ENCODE measurements around the gene C12orf42.

The C12orf42 gene

DNA sequence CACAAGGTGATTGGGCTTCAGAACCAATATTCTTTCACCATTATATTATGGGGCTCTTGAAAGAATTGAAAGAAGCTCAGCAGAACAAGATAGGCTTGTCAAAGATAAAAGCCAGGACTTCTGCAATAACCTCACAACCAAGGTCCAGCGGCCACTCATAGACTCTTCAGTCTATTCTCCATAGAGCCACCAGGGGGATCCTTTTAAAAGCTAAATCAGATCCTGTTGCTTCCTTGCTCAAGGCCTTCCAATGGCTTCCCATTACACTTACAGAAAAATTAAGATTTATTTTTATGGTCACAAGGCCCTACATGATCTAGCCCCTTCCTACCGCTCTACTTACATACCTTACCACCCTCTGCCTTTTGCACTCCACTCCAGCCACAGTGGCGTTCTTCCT, 169.6 kb downstream of the C12orf42 start:
- Histone ChIP-seq H3K4me2 (ENCODE audit: low read depth, low read length, poor library complexity, severe bottlenecking) (no peak overlapping the region), H3K9ac (ENCODE audit: low read depth, low read length, poor library complexity, severe bottlenecking) (no peak overlapping the region), H3K9me2 (replicated peaks; ENCODE audit: low read depth, low read length) (no peaks in the 10 kb centered on the region), H3K36me3 (ENCODE audit: insufficient read depth, low read length) (no peaks in the 10 kb centered on the region), H3K9me3 (ENCODE audit: insufficient read depth, low read depth, low read length) (no peaks in the 10 kb centered on the region), H2AFZ (ENCODE audit: low read length) (no peak overlapping the region), H3K4me1 (ENCODE audit: insufficient read depth, low read length, poor library complexity, severe bottlenecking) (no peaks in the 10 kb centered on the region), H3K27me3 (ENCODE audit: insufficient read depth, low read length, poor library complexity, severe bottlenecking) (no peaks in the 10 kb centered on the region), H3K79me2 (ENCODE audit: insufficient read depth, low read length) (no peaks in the 10 kb centered on the region), H3F3A (ENCODE audit: low read depth) (no peaks in the 10 kb centered on the region), H4K20me1 (ENCODE audit: insufficient read depth, low read length, poor library complexity, severe bottlenecking) (no peaks in the 10 kb centered on the region), H3K4me3 (ENCODE audit: low read length, poor library complexity, severe bottlenecking) (no peak overlapping the region)
- TF ChIP-seq EZH2phosphoT487 (IDR thresholded peaks at IDR 0.05; ENCODE audit: borderline replicate concordance) (no peak), CTCF (conservative IDR thresholded peaks at IDR 0.05; ENCODE audit: low read length) (peak; percentile 42)

DNA sequence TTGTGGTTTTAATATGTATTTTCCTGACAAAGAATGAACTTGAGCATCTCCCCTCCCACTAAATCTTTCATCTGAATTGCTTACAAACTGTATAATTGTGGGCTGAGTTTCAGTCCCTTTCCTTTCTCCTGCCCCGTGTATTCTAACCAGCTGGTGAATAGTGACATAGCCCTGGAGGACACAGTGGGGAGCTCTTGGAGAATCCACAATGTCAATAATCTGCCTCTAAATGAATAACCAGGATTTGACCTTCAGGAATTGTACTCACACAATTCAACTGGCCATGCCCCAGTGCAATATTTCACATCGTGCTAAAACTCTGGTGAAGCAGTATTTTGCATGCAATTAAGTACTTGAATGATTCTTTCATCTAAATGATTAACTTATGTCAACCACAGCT, 177.2 kb downstream of the C12orf42 start:
- no peaks in the 10 kb centered on the region for H3K79me2 ChIP-seq (ENCODE audit: insufficient read depth, low read length)
- H3K4me3 ChIP-seq (ENCODE audit: low read length, poor library complexity, severe bottlenecking): no peak overlapping the region
- no peaks in the 10 kb centered on the region for H3K4me1 ChIP-seq (ENCODE audit: insufficient read depth, low read length, poor library complexity, severe bottlenecking)
- no peaks in the 10 kb centered on the region for H3F3A ChIP-seq (ENCODE audit: low read depth)
- no peak for TF ChIP-seq CTCF (conservative IDR thresholded peaks at IDR 0.05; ENCODE audit: low read length)
- no peak for TF ChIP-seq EZH2phosphoT487 (IDR thresholded peaks at IDR 0.05; ENCODE audit: borderline replicate concordance)
- H3K27me3 ChIP-seq (ENCODE audit: insufficient read depth, low read length, poor library complexity, severe bottlenecking): no peaks in the 10 kb centered on the region
- no peaks in the 10 kb centered on the region for H4K20me1 ChIP-seq (ENCODE audit: insufficient read depth, low read length, poor library complexity, severe bottlenecking)
- H3K9ac ChIP-seq (ENCODE audit: low read depth, low read length, poor library complexity, severe bottlenecking): no peak overlapping the region
- H2AFZ ChIP-seq (ENCODE audit: low read length): no peak overlapping the region
- H3K36me3 ChIP-seq (ENCODE audit: insufficient read depth, low read length): no peaks in the 10 kb centered on the region
- H3K9me3 ChIP-seq (ENCODE audit: insufficient read depth, low read depth, low read length): no peaks in the 10 kb centered on the region
- H3K9me2 ChIP-seq (replicated peaks; ENCODE audit: low read depth, low read length): no peaks in the 10 kb centered on the region
- H3K4me2 ChIP-seq (ENCODE audit: low read depth, low read length, poor library complexity, severe bottlenecking): no peak overlapping the region

DNA sequence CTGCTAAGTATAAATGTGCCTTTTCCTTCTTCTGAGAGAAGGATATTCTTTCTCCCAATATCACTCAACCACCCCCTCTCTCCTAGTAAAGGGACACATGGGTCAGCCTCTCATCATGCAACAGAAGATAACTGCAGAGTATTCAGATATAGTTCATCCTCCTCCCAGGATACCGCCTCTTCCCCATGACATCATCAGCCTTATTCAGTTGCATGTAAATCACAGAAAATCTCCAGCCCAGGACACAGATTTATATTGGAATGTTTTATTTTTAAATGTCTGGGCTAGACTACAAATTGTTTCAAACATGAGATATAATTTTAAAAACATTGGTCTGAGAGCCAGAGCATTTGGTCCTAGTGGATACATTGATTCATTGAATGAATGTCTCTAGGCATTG, 178.5 kb downstream of the C12orf42 start:
- Histone ChIP-seq H3K9ac (ENCODE audit: low read depth, low read length, poor library complexity, severe bottlenecking) (no peak overlapping the region), H3K4me2 (ENCODE audit: low read depth, low read length, poor library complexity, severe bottlenecking) (no peak overlapping the region), H3K36me3 (ENCODE audit: insufficient read depth, low read length) (no peaks in the 10 kb centered on the region), H3K4me1 (ENCODE audit: insufficient read depth, low read length, poor library complexity, severe bottlenecking) (no peaks in the 10 kb centered on the region), H4K20me1 (ENCODE audit: insufficient read depth, low read length, poor library complexity, severe bottlenecking) (no peaks in the 10 kb centered on the region), H2AFZ (ENCODE audit: low read length) (no peak overlapping the region), H3K79me2 (ENCODE audit: insufficient read depth, low read length) (no peaks in the 10 kb centered on the region), H3F3A (ENCODE audit: low read depth) (no peaks in the 10 kb centered on the region), H3K4me3 (ENCODE audit: low read length, poor library complexity, severe bottlenecking) (no peak overlapping the region), H3K9me2 (replicated peaks; ENCODE audit: low read depth, low read length) (no peaks in the 10 kb centered on the region), H3K27me3 (ENCODE audit: insufficient read depth, low read length, poor library complexity, severe bottlenecking) (no peaks in the 10 kb centered on the region), H3K9me3 (ENCODE audit: insufficient read depth, low read depth, low read length) (no peaks in the 10 kb centered on the region)
- TF ChIP-seq EZH2phosphoT487 (IDR thresholded peaks at IDR 0.05; ENCODE audit: borderline replicate concordance): no peak
- TF ChIP-seq CTCF (conservative IDR thresholded peaks at IDR 0.05; ENCODE audit: low read length): no peak

Measured in Loucy (cell line).